K562 (cell line): ENCODE results near the gene PARD3.

Experiments
- E2F1 ChIP-seq: sonication (generic); formaldehyde crosslinking; IDR thresholded peaks from 2 replicates; pipeline ENCODE4 v1.8.1; 2023; ENCODE audit warnings: mild to moderate bottlenecking, missing genetic modification reagents, moderate library complexity
- JUND ChIP-seq, 2 experiments: IDR thresholded peaks; 2 replicates in 1 of 2; 3 replicates in 1 of 2; pipeline ENCODE4 v1.6.1; 2011; ENCODE audit warnings: borderline replicate concordance in 2 of 2, low read depth in 2 of 2, low read length in 2 of 2, improper control_type of control experiment in 1 of 2, missing biosample characterization in 1 of 2, missing genetic modification characterization in 1 of 2, missing genetic modification reagents in 1 of 2
- LEF1 ChIP-seq: fragments of 450-650 bp; IDR thresholded peaks from 2 replicates; pipeline ENCODE4 v1.6.1; 2016; ENCODE audit warnings: mild to moderate bottlenecking
- RCOR1 ChIP-seq, 2 experiments: IDR thresholded peaks; 2 replicates each; pipeline ENCODE4 v1.6.1; 2012; ENCODE audit warnings: low read depth in 2 of 2, low read length in 2 of 2, borderline replicate concordance in 1 of 2, improper control_type of control experiment in 1 of 2
- SIX5 ChIP-seq, 2 experiments: IDR thresholded peaks; 2 replicates each; pipeline ENCODE4 v1.6.1; 2011; ENCODE audit warnings: low read length in 2 of 2, borderline replicate concordance in 1 of 2, low read depth in 1 of 2, mild to moderate bottlenecking in 1 of 2, moderate library complexity in 1 of 2; ENCODE audit not compliant: insufficient read depth in 1 of 2
- SMC3 ChIP-seq: conservative IDR thresholded peaks from 2 replicates; pipeline ENCODE4 v1.6.1; 2011; ENCODE audit warnings: low read depth, low read length, improper control_type of control experiment; ENCODE audit not compliant: insufficient read depth
- TBL1XR1 ChIP-seq, 2 experiments: IDR thresholded peaks; 2 replicates each; pipeline ENCODE4 v1.6.1; 2012; ENCODE audit warnings: improper control_type of control experiment in 2 of 2, low read length in 2 of 2, mild to moderate bottlenecking in 1 of 2
- ZBTB1 ChIP-seq: sonication (generic); formaldehyde crosslinking; IDR thresholded peaks from 2 replicates; pipeline ENCODE4 v1.8.1; 2023; ENCODE audit warnings: missing genetic modification reagents, low read depth, mild to moderate bottlenecking, borderline replicate concordance

GRCh38 chr10:34761453-34761852 lies 53.6 kb downstream of the PARD3 start:
- TF ChIP-seq SIX5 (IDR thresholded peaks at IDR 0.05; ENCODE audit: borderline replicate concordance in 1 of 2, insufficient read depth in 1 of 2, low read depth in 1 of 2, low read length in 2 of 2), result no peak
- no peak for TF ChIP-seq JUND (IDR thresholded peaks at IDR 0.05; ENCODE audit: borderline replicate concordance, low read depth, low read length)
- no peak for TF ChIP-seq JUND (tag; IDR thresholded peaks at IDR 0.05; ENCODE audit: borderline replicate concordance, low read depth, low read length)
- TF ChIP-seq LEF1, result no peak
- TF ChIP-seq RCOR1 (IDR thresholded peaks at IDR 0.05; ENCODE audit: borderline replicate concordance in 1 of 2, low read depth in 2 of 2, low read length in 2 of 2), result no peak
- no peak for TF ChIP-seq SMC3
- no peak for TF ChIP-seq TBL1XR1 (IDR thresholded peaks at IDR 0.05; ENCODE audit: low read length in 2 of 2)
- no peak for TF ChIP-seq E2F1 (CRISPR knock-in tag)
- no peak for TF ChIP-seq ZBTB1 (CRISPR knock-in tag)
